Peyer's patch (tissue), 4 donors: Measurements from ENCODE around the gene GTPBP1.
A peak's percentile ranks its signal among the peaks of the same experiment; 100 is the strongest.

Experiments
- POLR2A ChIP-seq, 2 donors: fragments of 450-650 bp; IDR thresholded peaks; one replicate each; pipeline ENCODE4 v1.5.1; 2017; ENCODE audit warnings: antibody characterized with exemption in 2 of 2, mild to moderate bottlenecking in 2 of 2, moderate library complexity in 2 of 2
- TF ChIP-seq, protein P1 (sequence below), 6 experiments: fragments of 450-650 bp in 4 of 6; fragments of 200-600 bp in 2 of 6; sonication (generic) in 1 of 6; IDR thresholded peaks; one replicate each; pipeline ENCODE4 v1.5.1; 2017 to 2019; ENCODE audit warnings: antibody characterized with exemption in 6 of 6, mild to moderate bottlenecking in 3 of 6, moderate library complexity in 1 of 6

DNA sequence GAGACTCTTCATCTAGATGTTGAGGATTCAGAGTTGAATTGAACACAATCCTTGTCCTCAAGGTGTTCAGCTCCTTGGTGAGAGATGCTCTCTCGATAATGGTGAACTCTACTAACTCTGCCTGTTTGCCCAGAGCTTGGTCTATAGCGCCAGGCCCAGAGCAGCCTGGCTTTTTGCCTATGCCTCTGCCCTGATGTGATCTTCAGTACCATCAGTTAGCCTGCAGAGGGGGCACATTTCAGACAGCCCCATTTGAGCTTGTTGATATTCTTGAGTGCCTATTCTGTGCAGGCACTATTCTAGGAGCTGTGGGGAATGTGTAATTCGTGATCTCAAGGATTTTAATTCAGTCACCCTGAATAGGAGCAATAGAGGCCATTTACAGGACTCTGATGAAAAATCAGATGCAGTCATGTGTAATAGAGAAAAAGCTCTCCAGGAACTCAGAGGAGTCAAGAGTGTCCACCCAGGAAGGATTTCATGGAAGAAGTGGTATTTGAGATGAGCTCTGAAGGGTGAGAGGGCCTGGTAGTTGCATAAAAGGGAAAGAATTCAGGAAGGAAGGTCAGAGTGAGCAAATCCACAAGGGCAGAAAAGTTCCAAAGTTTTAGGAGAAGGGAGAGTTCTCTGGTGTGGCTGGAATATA lies 19.3 kb downstream of the GTPBP1 start:
- TF ChIP-seq, protein P1, sequence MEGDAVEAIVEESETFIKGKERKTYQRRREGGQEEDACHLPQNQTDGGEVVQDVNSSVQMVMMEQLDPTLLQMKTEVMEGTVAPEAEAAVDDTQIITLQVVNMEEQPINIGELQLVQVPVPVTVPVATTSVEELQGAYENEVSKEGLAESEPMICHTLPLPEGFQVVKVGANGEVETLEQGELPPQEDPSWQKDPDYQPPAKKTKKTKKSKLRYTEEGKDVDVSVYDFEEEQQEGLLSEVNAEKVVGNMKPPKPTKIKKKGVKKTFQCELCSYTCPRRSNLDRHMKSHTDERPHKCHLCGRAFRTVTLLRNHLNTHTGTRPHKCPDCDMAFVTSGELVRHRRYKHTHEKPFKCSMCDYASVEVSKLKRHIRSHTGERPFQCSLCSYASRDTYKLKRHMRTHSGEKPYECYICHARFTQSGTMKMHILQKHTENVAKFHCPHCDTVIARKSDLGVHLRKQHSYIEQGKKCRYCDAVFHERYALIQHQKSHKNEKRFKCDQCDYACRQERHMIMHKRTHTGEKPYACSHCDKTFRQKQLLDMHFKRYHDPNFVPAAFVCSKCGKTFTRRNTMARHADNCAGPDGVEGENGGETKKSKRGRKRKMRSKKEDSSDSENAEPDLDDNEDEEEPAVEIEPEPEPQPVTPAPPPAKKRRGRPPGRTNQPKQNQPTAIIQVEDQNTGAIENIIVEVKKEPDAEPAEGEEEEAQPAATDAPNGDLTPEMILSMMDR (IDR thresholded peaks at IDR 0.05), result peak in 4 of 6 experiments; percentile 39 to 47 (median 45)
- no peak for TF ChIP-seq POLR2A (IDR thresholded peaks at IDR 0.05)
